ENCODE results near the gene RFT1. TPM values are rescaled to one million over a fixed set of nuclear protein-coding genes. Genes with fewer than 3 reads are reported as not detected.

RFT1 gene
- total and polyA plus RNA-seq, 5 donors, result 7.0 to 12.9 (median 12.4) TPM

GRCh38 chr3:53147151-53147902 lies 17.1 kb upstream of the RFT1 start:
- WGBS, result 78% methylated on average over 11 of the region's 11 CpGs
- Histone ChIP-seq H3K27ac (ENCODE audit: low read length) (no peak overlapping the region), H3K4me3 (ENCODE audit: low read length) (no peak overlapping the region), H3K27me3 (ENCODE audit: control insufficient read depth, insufficient read depth) (no peaks in the 10 kb centered on the region), H3K9me3 (ENCODE audit: control insufficient read depth, low read length) (no peaks in the 10 kb centered on the region), H3K4me1 (ENCODE audit: control insufficient read depth, insufficient read depth, low read length) (peaks cover 2% of the 10 kb centered on the region)
- ATAC-seq, result no peak
- DNase-seq, result peak in 1 of 3 donors; percentile 28
- intact Hi-C loops (cut with DNase I), result no loop called here

GRCh38 chr3:53146319-53146891 lies 16.2 kb upstream of the RFT1 start:
- DNase-seq, result no peak
- Histone ChIP-seq H3K4me3 (ENCODE audit: low read length) (no peak overlapping the region), H3K27me3 (ENCODE audit: control insufficient read depth, insufficient read depth) (no peaks in the 10 kb centered on the region), H3K4me1 (ENCODE audit: control insufficient read depth, insufficient read depth, low read length) (peaks cover 2% of the 10 kb centered on the region), H3K27ac (ENCODE audit: low read length) (no peak overlapping the region), H3K9me3 (ENCODE audit: control insufficient read depth, low read length) (no peaks in the 10 kb centered on the region)
- intact Hi-C loops (cut with DNase I), result no loop called here
- 79% methylated on average over 7 of the region's 7 CpGs for WGBS
- ATAC-seq, result no peak

DNA sequence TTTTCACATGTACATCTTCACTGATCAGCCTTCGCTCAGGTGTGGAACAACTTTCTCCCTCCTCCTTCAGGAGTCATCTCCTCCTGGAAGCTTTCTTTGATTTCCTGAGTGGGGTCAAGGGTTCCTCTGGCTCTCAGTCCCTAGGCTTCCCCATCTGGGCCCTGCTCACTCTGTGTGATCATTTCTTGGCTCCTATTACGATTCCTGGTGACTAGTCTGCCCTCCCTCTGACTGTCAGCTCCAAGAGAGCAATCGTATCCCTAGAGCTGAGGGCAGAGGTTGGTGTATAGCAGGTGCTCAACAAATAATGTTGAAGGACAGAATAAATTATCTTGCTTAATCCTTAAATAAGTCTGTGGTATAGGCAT lies 15.5 kb upstream of the RFT1 start:
- intact Hi-C loops (cut with DNase I), result no loop called here
- peaks cover 2% of the 10 kb centered on the region for H3K4me1 ChIP-seq (ENCODE audit: control insufficient read depth, insufficient read depth, low read length)

GRCh38 chr3:53144862-53145712 lies 14.9 kb upstream of the RFT1 start:
- intact Hi-C loops (cut with DNase I), result no loop called here
- DNase-seq, result no peak
- peaks cover 7% of the 10 kb centered on the region for H3K4me1 ChIP-seq (ENCODE audit: control insufficient read depth, insufficient read depth, low read length)
- 77% methylated on average over 11 of the region's 11 CpGs for WGBS
- H3K4me3 ChIP-seq (ENCODE audit: low read length), result no peak overlapping the region
- no peak for ATAC-seq
- no peak overlapping the region for H3K27ac ChIP-seq (ENCODE audit: low read length)
- no peaks in the 10 kb centered on the region for H3K27me3 ChIP-seq (ENCODE audit: control insufficient read depth, insufficient read depth)
- H3K9me3 ChIP-seq (ENCODE audit: control insufficient read depth, low read length), result no peaks in the 10 kb centered on the region

More for the DNA sequence above, 15.5 kb upstream of the RFT1 start:
- Histone ChIP-seq H3K4me3 (ENCODE audit: low read length) (no peak overlapping the region), H3K9me3 (ENCODE audit: control insufficient read depth, low read length) (no peaks in the 10 kb centered on the region), H3K27me3 (ENCODE audit: control insufficient read depth, insufficient read depth) (no peaks in the 10 kb centered on the region), H3K27ac (ENCODE audit: low read length) (no peak overlapping the region)
- ATAC-seq, result no peak
- 80% methylated on average over 3 of the region's 3 CpGs for WGBS
- no peak for DNase-seq

GRCh38 chr3:53144446-53144845 lies 14.2 kb upstream of the RFT1 start:
- no peak for DNase-seq
- ATAC-seq, result no peak
- H3K4me3 ChIP-seq (ENCODE audit: low read length), result no peak overlapping the region
- no peaks in the 10 kb centered on the region for H3K9me3 ChIP-seq (ENCODE audit: control insufficient read depth, low read length)
- 98% methylated on average over 4 of the region's 4 CpGs for WGBS
- H3K27ac ChIP-seq (ENCODE audit: low read length), result no peak overlapping the region
- intact Hi-C loops (cut with DNase I), result no loop called here
- peaks cover 4% of the 10 kb centered on the region for H3K4me1 ChIP-seq (ENCODE audit: control insufficient read depth, insufficient read depth, low read length)
- H3K27me3 ChIP-seq (ENCODE audit: control insufficient read depth, insufficient read depth), result no peaks in the 10 kb centered on the region

GRCh38 chr3:53142986-53143385 lies 12.8 kb upstream of the RFT1 start:
- intact Hi-C loops (cut with DNase I), result no loop called here
- WGBS, result 63% methylated on average over 3 of the region's 3 CpGs
- DNase-seq (no peak), ATAC-seq (no peak)
- Histone ChIP-seq H3K4me3 (ENCODE audit: low read length) (no peak overlapping the region), H3K9me3 (ENCODE audit: control insufficient read depth, low read length) (no peaks in the 10 kb centered on the region), H3K4me1 (ENCODE audit: control insufficient read depth, insufficient read depth, low read length) (peaks cover 4% of the 10 kb centered on the region), H3K27me3 (ENCODE audit: control insufficient read depth, insufficient read depth) (no peaks in the 10 kb centered on the region), H3K27ac (ENCODE audit: low read length) (no peak overlapping the region)

DNA sequence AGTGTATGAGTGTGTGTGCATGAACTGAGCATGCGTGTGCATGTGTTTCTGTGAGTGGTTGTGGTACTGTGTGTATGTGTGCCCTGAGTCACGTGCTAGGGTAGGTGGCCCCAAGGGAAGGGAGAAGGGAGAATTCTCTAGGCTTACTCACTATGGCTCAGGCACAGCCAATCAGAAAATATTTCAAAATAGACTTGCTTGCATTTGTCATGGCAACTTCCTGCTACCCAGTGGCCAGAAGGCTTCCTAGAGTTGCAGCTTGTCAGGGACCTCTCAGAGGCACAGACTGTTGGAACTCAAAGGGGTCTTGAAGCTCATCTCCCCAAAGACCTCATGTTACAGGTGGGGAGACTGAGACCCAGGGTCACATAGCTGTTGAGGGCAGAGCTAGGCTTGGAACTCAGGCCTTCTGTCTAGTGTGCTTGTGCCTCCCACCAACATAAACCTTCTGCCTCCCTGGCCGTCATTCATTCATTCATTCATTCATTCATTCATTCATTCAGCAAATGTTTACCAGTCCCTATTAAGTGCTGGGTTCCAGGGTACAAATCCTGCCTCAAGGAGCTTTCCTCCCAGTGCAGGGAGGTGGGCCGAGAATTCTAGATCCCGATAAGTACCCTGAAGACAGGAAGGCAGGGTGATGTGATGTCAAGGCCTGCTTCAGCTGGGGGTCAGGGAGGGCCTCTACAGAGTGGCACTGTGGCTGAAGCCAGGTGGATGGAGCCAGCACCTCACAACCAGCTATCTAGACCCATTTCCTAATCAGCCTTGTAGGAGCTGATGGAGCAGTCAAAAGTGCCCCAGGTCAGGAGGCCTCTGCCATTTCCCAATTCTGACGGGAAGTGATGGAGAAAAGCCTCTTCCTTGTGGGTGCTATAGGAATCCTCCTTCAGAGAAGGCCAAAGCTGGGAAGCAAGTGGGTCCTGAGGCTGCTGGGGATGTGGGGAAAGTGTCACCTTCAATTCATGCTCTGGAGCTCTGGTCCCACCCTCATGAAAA lies 10.9 kb upstream of the RFT1 start:
- peak; percentile 38 to 54 for ATAC-seq
- no peak for DNase-seq
- Histone ChIP-seq H3K4me3 (ENCODE audit: low read length) (no peak overlapping the region), H3K9me3 (ENCODE audit: control insufficient read depth, low read length) (no peaks in the 10 kb centered on the region), H3K4me1 (ENCODE audit: control insufficient read depth, insufficient read depth, low read length) (peaks cover 4% of the 10 kb centered on the region), H3K27ac (ENCODE audit: low read length) (no peak overlapping the region), H3K27me3 (ENCODE audit: control insufficient read depth, insufficient read depth) (no peaks in the 10 kb centered on the region)
- intact Hi-C loops (cut with DNase I), result no loop called here
- WGBS, result 71% methylated on average over 6 of the region's 6 CpGs

GRCh38 chr3:53139906-53140846 lies 9.9 kb upstream of the RFT1 start:
- Histone ChIP-seq H3K27me3 (ENCODE audit: control insufficient read depth, insufficient read depth) (no peaks in the 10 kb centered on the region), H3K4me3 (ENCODE audit: low read length) (no peak overlapping the region), H3K4me1 (ENCODE audit: control insufficient read depth, insufficient read depth, low read length) (peaks cover 4% of the 10 kb centered on the region), H3K27ac (ENCODE audit: low read length) (no peak overlapping the region), H3K9me3 (ENCODE audit: control insufficient read depth, low read length) (no peaks in the 10 kb centered on the region)
- 34% methylated on average over 6 of the region's 6 CpGs for WGBS
- no peak for DNase-seq
- ATAC-seq, result no peak
- intact Hi-C loops (cut with DNase I), result no loop called here

GRCh38 chr3:53137835-53138446 lies 7.7 kb upstream of the RFT1 start:
- no peak overlapping the region for H3K4me3 ChIP-seq (ENCODE audit: low read length)
- no peaks in the 10 kb centered on the region for H3K9me3 ChIP-seq (ENCODE audit: control insufficient read depth, low read length)
- ATAC-seq, result no peak
- peaks cover 4% of the 10 kb centered on the region for H3K4me1 ChIP-seq (ENCODE audit: control insufficient read depth, insufficient read depth, low read length)
- intact Hi-C loops (cut with DNase I), result no loop called here
- 90% methylated on average over 4 of the region's 4 CpGs for WGBS
- no peak for DNase-seq
- no peaks in the 10 kb centered on the region for H3K27me3 ChIP-seq (ENCODE audit: control insufficient read depth, insufficient read depth)
- H3K27ac ChIP-seq (ENCODE audit: low read length), result no peak overlapping the region

All from right cardiac atrium (tissue), 5 donors.